PFSK-1 (cell line): ENCODE data around the gene BABAM1.
A peak's percentile ranks its signal among the peaks of the same experiment; 100 is the strongest.

Experiments
- FOXP2 ChIP-seq: optimal IDR thresholded peaks from 2 replicates; pipeline ENCODE3; 2011; ENCODE audit warnings: borderline replicate concordance, control low read depth, inconsistent platforms; ENCODE audit not compliant: insufficient read depth; ENCODE audit errors: extremely low read length, extremely low read depth
- POLR2AphosphoS5 ChIP-seq: IDR thresholded peaks from 2 replicates; pipeline ENCODE4 v1.6.1; 2012; ENCODE audit warnings: low read depth, mild to moderate bottlenecking, control low read depth, low read length, moderate library complexity
- SIN3A ChIP-seq: IDR thresholded peaks from 2 replicates; pipeline ENCODE4 v1.6.1; 2012; ENCODE audit warnings: mild to moderate bottlenecking, low read length, moderate library complexity, borderline replicate concordance; ENCODE audit not compliant: insufficient read depth
- TAF1 ChIP-seq: IDR thresholded peaks from 2 replicates; pipeline ENCODE4 v1.6.1; 2012; ENCODE audit warnings: low read length, control low read depth, borderline replicate concordance; ENCODE audit not compliant: insufficient read depth
- TF ChIP-seq, protein P1 (sequence below), 2 experiments: IDR thresholded peaks; 2 replicates each; pipeline versions ENCODE4 v1.6.1 to v1.8.0; 2011 to 2012; ENCODE audit warnings: low read depth in 2 of 2, low read length in 2 of 2, control low read depth in 1 of 2, inconsistent platforms in 1 of 2, mild to moderate bottlenecking in 1 of 2, moderate library complexity in 1 of 2; ENCODE audit not compliant: insufficient read depth in 1 of 2

The BABAM1 gene

DNA sequence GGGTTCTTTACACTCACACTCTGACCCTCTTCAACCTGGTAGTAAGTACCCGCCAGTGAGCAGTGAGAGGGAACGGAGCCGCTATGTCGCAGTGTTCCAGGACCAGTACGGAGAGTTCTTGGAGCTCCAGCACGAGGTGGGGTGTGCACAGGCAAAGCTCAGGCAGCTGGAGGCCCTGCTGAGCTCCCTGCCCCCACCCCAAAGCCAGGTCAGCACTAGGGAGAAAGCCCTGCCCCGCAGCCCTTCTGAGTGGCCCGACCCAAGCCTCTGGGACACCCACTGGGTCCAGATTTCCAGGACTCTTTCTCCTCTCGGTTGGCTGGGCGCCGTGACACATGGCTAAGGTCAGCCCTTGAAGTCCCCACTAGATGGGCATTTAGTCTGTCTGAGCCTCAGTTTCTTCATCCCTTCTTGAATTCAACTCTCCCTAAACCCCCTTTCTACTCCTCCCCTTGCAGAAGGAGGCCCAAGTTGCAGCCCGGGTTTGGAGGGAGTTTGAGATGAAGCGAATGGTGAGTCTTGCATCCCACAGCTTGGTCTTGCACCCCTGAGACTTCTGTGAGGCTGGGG is 39.4 kb upstream of the BABAM1 start:
- TF ChIP-seq FOXP2: no peak
- 0 out of 2 replicates have a peak, but pooled peaks have one; percentile 18 for TF ChIP-seq POLR2AphosphoS5

DNA sequence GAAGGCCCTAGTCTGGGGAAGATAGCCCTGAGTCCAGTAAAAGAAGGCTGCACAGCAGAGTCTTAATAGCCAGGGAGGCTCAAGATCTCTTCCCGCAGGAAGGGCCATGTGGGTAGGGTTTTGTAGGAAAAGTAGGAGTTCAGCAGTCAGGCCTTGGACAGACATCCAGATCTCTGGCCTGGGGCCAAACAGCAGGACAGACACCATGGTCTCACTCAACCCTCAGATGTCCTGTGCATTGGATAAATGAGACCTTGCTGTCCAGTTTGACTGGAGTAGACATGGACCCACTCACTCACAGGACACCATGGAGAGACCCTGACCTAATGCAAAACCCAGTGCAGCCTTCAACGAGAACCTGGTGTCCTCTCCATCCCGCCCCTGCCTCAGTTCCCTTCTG is 37.4 kb upstream of the BABAM1 start:
- TF ChIP-seq TAF1 (no peak), SIN3A (no peak), FOXP2 (no peak), POLR2AphosphoS5 (peak; percentile 52)
- TF ChIP-seq, protein P1, sequence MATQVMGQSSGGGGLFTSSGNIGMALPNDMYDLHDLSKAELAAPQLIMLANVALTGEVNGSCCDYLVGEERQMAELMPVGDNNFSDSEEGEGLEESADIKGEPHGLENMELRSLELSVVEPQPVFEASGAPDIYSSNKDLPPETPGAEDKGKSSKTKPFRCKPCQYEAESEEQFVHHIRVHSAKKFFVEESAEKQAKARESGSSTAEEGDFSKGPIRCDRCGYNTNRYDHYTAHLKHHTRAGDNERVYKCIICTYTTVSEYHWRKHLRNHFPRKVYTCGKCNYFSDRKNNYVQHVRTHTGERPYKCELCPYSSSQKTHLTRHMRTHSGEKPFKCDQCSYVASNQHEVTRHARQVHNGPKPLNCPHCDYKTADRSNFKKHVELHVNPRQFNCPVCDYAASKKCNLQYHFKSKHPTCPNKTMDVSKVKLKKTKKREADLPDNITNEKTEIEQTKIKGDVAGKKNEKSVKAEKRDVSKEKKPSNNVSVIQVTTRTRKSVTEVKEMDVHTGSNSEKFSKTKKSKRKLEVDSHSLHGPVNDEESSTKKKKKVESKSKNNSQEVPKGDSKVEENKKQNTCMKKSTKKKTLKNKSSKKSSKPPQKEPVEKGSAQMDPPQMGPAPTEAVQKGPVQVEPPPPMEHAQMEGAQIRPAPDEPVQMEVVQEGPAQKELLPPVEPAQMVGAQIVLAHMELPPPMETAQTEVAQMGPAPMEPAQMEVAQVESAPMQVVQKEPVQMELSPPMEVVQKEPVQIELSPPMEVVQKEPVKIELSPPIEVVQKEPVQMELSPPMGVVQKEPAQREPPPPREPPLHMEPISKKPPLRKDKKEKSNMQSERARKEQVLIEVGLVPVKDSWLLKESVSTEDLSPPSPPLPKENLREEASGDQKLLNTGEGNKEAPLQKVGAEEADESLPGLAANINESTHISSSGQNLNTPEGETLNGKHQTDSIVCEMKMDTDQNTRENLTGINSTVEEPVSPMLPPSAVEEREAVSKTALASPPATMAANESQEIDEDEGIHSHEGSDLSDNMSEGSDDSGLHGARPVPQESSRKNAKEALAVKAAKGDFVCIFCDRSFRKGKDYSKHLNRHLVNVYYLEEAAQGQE (IDR thresholded peaks at IDR 0.05; ENCODE audit: insufficient read depth in 1 of 2, low read depth in 2 of 2, low read length in 2 of 2): no peak

DNA sequence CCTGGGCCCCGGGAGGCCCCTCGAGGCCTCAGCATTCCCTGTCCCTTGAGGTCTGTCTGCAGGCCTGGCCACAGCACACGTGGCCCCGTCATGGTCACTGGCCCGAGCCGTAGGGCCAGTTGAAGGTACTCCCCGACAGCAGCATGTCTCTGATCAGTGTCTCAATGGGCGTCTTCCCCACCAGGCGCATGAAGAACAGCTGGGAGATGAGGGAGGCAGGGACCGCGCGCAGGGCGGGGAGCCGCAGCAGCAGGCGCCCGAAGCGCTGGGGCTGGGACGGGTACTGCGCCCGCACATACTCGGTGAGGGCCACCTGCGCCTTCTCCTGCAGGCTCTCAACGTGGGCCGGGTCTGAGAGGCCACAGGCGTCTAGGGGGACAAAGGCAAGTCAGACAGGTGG is 35.0 kb upstream of the BABAM1 start:
- TF ChIP-seq POLR2AphosphoS5: no peak
- TF ChIP-seq TAF1: no peak
- TF ChIP-seq, protein P1 (IDR thresholded peaks at IDR 0.05; ENCODE audit: insufficient read depth in 1 of 2, low read depth in 2 of 2, low read length in 2 of 2): no peak
- no peak for TF ChIP-seq SIN3A

DNA sequence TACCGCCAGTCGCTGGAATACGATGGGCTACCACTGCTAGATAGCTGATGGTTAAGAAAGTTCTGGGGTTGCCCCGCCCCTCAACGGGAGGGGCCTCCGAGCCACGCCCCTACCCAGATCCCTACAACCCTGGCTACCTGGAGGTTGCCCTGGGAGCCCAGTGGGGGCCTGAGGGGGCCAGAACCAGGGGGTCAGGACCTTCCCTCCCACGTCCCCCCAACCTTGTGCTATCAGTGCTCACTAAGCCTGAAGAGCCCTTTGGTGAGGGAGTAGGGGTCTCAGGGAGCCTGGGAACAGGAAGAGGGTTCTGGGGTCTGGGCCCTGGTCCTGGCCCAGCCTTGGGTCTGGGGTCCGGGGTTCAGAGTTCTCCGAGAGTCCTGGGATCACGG is 32.3 kb upstream of the BABAM1 start:
- no peak for TF ChIP-seq FOXP2
- no peak for TF ChIP-seq SIN3A
- TF ChIP-seq TAF1: 0 out of 2 replicates have a peak, but pooled peaks have one; percentile 50
- TF ChIP-seq, protein P1 (IDR thresholded peaks at IDR 0.05; ENCODE audit: insufficient read depth in 1 of 2, low read depth in 2 of 2, low read length in 2 of 2): no peak
- TF ChIP-seq POLR2AphosphoS5: peak; percentile 70; the same call in 1 of the 2 replicates

DNA sequence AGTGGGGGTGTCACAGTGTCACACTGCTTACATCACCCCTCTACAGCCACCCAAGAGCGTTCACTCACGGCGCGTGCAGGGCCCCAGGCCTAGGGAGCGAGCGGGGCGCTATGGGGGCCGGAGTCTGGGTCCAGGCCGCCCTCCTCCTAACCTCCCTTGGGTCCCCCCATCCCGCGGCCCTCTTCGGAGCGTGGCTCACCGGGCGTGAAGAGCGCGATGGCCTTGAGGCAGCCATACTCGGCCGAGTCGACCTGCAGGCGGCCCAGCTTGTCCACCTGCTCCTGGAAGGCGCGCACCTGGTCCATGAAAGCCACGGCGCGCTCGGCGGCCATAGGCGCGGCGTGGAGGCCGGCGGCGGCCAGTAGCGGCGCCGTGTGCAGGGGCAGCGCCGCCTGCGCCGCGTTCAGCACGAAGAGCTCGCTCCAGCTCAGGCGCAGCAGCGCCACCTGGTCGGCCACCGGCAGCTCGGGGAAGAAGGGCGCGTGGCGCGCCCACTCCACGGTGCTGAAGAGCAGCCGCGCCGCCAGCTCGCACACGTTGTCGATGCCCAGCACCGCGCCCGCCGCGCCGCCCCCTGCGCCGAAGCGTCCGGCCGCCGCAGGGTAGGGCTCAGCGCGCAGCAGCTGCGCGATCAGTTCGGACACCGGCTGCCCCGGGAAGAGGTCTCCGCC is 31.8 kb upstream of the BABAM1 start:
- TF ChIP-seq TAF1 (no peak), SIN3A (no peak), POLR2AphosphoS5 (no peak), FOXP2 (no peak)
- TF ChIP-seq, protein P1 (IDR thresholded peaks at IDR 0.05; ENCODE audit: insufficient read depth in 1 of 2, low read depth in 2 of 2, low read length in 2 of 2): no peak
